ENCODE data around the gene SMARCA1. TPM values are rescaled to one million over a fixed set of nuclear protein-coding genes. Genes with fewer than 3 reads are reported as not detected.

SMARCA1 gene
- total and polyA plus RNA-seq, 2 of the 13 experiments (the other 11 are each of a cell fraction or from before 2014, with no cell fraction given), result 97.7 to 145 TPM

- BruUV-seq (replicated peaks), result no TSS peak
- H3K27ac ChIP-seq (ENCODE audit: extremely low read length, insufficient read depth, low read length), result peak overlapping the region; percentile 99
- peaks cover 46% of the 10 kb centered on the region for H3K79me2 ChIP-seq (ENCODE audit: insufficient read depth, low read length)
- in situ Hi-C loops (cut with HindIII; ENCODE audit: extremely low pct_ligation_motif_present, low pct_unique_long_range_greater_than_20kb), result no loop called here
- intact Hi-C loops (cut with micrococcal nuclease; ENCODE audit: unreplicated experiment), result loop anchor here (1.0 to 5.0 kb wide), 2 partner anchors 11 to 65 kb away; no protein-coding TSS in a partner anchor
- H4K20me1 ChIP-seq (ENCODE audit: insufficient read depth, low read length), result peaks cover 41% of the 10 kb centered on the region
- H3K9me3 ChIP-seq (ENCODE audit: low read length), result no peaks in the 10 kb centered on the region
- peak overlapping the region; percentile 79 for H3K4me2 ChIP-seq (ENCODE audit: low read depth, low read length)
- H2AFZ ChIP-seq (ENCODE audit: low read length), result no peak overlapping the region
- ATAC-seq (peak; percentile 65), DNase-seq (ENCODE audit: low spot score) (peak; percentile 64), FAIRE-seq (no peak)
- H3K4me3 ChIP-seq (replicated peaks in 1 of 3; ENCODE audit: insufficient read depth in 1 of 3, low read depth in 2 of 3, low read length in 3 of 3), result peak overlapping the region; percentile 76 to 94 (median 81)
- peaks cover 44% of the 10 kb centered on the region for H3K4me1 ChIP-seq (ENCODE audit: insufficient read depth, low read length)
- no peaks in the 10 kb centered on the region for H3K36me3 ChIP-seq (replicated peaks in 1 of 2; ENCODE audit: control insufficient read depth in 1 of 2, insufficient read depth in 2 of 2, low read length in 2 of 2)
- ChIA-PET CTCF (ENCODE audit: low intra/inter-chr PET ratio, low total read pairs) (no interaction called here), POLR2A (interaction anchor here (0.6 to 1.4 kb wide), 8 partner anchors 9 to 33 kb away, joined by 3 to 5 read pairs (median 4); partner anchors contain the start of gene OCRL)
- 0% methylated on average over 12 of the region's 56 CpGs for WGBS (ENCODE audit: low lambda C conversion rate)
- peak overlapping the region; percentile 97 for H3K9ac ChIP-seq (ENCODE audit: insufficient read depth, low read depth, low read length)
- no peaks in the 10 kb centered on the region; a peak in 1 of 5 replicates for H3K27me3 ChIP-seq (ENCODE audit: control insufficient read depth in 1 of 2, insufficient read depth in 2 of 2, low read length in 2 of 2)
- TF ChIP-seq, protein P1, sequence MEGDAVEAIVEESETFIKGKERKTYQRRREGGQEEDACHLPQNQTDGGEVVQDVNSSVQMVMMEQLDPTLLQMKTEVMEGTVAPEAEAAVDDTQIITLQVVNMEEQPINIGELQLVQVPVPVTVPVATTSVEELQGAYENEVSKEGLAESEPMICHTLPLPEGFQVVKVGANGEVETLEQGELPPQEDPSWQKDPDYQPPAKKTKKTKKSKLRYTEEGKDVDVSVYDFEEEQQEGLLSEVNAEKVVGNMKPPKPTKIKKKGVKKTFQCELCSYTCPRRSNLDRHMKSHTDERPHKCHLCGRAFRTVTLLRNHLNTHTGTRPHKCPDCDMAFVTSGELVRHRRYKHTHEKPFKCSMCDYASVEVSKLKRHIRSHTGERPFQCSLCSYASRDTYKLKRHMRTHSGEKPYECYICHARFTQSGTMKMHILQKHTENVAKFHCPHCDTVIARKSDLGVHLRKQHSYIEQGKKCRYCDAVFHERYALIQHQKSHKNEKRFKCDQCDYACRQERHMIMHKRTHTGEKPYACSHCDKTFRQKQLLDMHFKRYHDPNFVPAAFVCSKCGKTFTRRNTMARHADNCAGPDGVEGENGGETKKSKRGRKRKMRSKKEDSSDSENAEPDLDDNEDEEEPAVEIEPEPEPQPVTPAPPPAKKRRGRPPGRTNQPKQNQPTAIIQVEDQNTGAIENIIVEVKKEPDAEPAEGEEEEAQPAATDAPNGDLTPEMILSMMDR (CRISPR knock-in tag; IDR thresholded peaks at IDR 0.05), result no peak
- TF ChIP-seq, protein P2, sequence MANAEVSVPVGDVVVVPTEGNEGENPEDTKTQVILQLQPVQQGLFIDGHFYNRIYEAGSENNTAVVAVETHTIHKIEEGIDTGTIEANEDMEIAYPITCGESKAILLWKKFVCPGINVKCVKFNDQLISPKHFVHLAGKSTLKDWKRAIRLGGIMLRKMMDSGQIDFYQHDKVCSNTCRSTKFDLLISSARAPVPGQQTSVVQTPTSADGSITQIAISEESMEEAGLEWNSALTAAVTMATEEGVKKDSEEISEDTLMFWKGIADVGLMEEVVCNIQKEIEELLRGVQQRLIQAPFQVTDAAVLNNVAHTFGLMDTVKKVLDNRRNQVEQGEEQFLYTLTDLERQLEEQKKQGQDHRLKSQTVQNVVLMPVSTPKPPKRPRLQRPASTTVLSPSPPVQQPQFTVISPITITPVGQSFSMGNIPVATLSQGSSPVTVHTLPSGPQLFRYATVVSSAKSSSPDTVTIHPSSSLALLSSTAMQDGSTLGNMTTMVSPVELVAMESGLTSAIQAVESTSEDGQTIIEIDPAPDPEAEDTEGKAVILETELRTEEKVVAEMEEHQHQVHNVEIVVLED (CRISPR knock-in tag; IDR thresholded peaks at IDR 0.05; ENCODE audit: borderline replicate concordance), result no peak
- TF ChIP-seq YEATS4 (CRISPR knock-in tag; IDR thresholded peaks at IDR 0.05; ENCODE audit: borderline replicate concordance) (0 out of 2 replicates have a peak, but pooled peaks have one; percentile 12), CCDC6 (CRISPR knock-in tag; IDR thresholded peaks at IDR 0.05) (no peak), HMG20B (CRISPR knock-in tag; conservative IDR thresholded peaks at IDR 0.05) (no peak), GABPA (IDR thresholded peaks at IDR 0.05; ENCODE audit: low read depth, low read length) (no peak), GABPA (CRISPR knock-in tag; IDR thresholded peaks at IDR 0.05; ENCODE audit: low read depth) (0 out of 2 replicates have a peak, but pooled peaks have one; percentile 10), THAP9 (CRISPR knock-in tag; IDR thresholded peaks at IDR 0.05; ENCODE audit: borderline replicate concordance) (no peak), GFI1 (CRISPR knock-in tag; IDR thresholded peaks at IDR 0.05; ENCODE audit: borderline replicate concordance) (peak; percentile 63; the same call in 1 of the 2 replicates), PRDM15 (CRISPR knock-in tag; IDR thresholded peaks at IDR 0.05) (0 out of 2 replicates have a peak, but pooled peaks have one; percentile 30)
These were observed 859 bp downstream of the SMARCA1 start for GRCh38 chrX:129522184-129523078.
